Caco-2 (cell line): ENCODE data around the gene RBM20. TPM values are rescaled to one million over a fixed set of nuclear protein-coding genes. Genes with fewer than 3 reads are reported as not detected.
A peak's percentile ranks its signal among the peaks of the same experiment; 100 is the strongest.

ENCODE experiments used
- BruUV-seq: library from RNA; stranded (reverse); fragments of 400-500 nt; replicated peaks from 2 replicates; lab custom pipeline; 2021; lab: Mats Ljungman, UMichigan
- CTCF ChIA-PET: fragments of 300-600 bp; sonication (Branson Sonifier 250); formaldehyde crosslinking; loops from one replicate; lab custom pipeline; 2022; ENCODE audit warnings: antibody characterized with exemption; lab: Charles Lee
- POLR2A ChIA-PET: fragments of 300-600 bp; sonication (Branson Sonifier 250); formaldehyde crosslinking; loops from one replicate; lab custom pipeline; 2022; ENCODE audit warnings: antibody characterized with exemption; lab: Charles Lee
- DNase-seq, 2 experiments: peaks; one replicate each; pipeline versions ENCODE4 v3.0.0 to v3.0.0-alpha.2; 2020 to 2022
- H3K27me3 ChIP-seq: replicated peaks from 2 replicates; pipeline ENCODE4 v1.6.0; 2011; ENCODE audit warnings: low read length; ENCODE audit not compliant: control insufficient read depth, insufficient read depth
- H3K36me3 ChIP-seq: 2 replicates; pipeline ENCODE4 v1.5.1; 2011; ENCODE audit warnings: low read length; ENCODE audit not compliant: control insufficient read depth, insufficient read depth
- H3K4me1 ChIP-seq: fragments of 250-450 bp; sonication (Bioruptor Pico); 2 replicates; pipeline ENCODE4 v1.5.1; 2020; ENCODE audit warnings: mild to moderate bottlenecking
- H3K4me3 ChIP-seq: 2 replicates; pipeline ENCODE4 v1.5.1; 2011; ENCODE audit warnings: low read depth, mild to moderate bottlenecking, control low read depth, low read length
- H3K9me3 ChIP-seq: fragments of 250-450 bp; sonication (Bioruptor Pico); 2 replicates; pipeline ENCODE4 v1.5.1; 2020; ENCODE audit warnings: mild to moderate bottlenecking, moderate library complexity
- H3K27ac Mint-ChIP-seq: one replicate; pipeline ENCODE4 v1.8.0; 2022; ENCODE audit warnings: mixed read lengths; ENCODE audit not compliant: unreplicated experiment
- H3K27me3 Mint-ChIP-seq: one replicate; pipeline ENCODE4 v1.8.0; 2022; ENCODE audit warnings: mixed read lengths; ENCODE audit not compliant: insufficient read depth, unreplicated experiment
- H3K36me3 Mint-ChIP-seq: one replicate; pipeline ENCODE4 v1.8.0; 2022; ENCODE audit warnings: mild to moderate bottlenecking, mixed read lengths; ENCODE audit not compliant: insufficient read depth, unreplicated experiment
- H3K4me1 Mint-ChIP-seq: one replicate; pipeline ENCODE4 v1.8.0; 2022; ENCODE audit warnings: low read depth, mixed read lengths; ENCODE audit not compliant: unreplicated experiment
- H3K4me3 Mint-ChIP-seq: one replicate; pipeline ENCODE4 v1.8.0; 2022; ENCODE audit warnings: mild to moderate bottlenecking, moderate library complexity, mixed read lengths; ENCODE audit not compliant: unreplicated experiment
- H3K9me3 Mint-ChIP-seq: one replicate; pipeline ENCODE4 v1.8.0; 2022; ENCODE audit warnings: mixed read lengths; ENCODE audit not compliant: unreplicated experiment
- intact Hi-C: fragments of 100-400 bp; cut with micrococcal nuclease; formaldehyde crosslinking; loops from one replicate; pipeline ENCODE4 v1.10.0; 2022; ENCODE audit not compliant: unreplicated experiment
- total RNA-seq: library from RNA; stranded (reverse); gene quantifications from 2 replicates; pipeline ENCODE4 v1.2.3, GENCODE V29; 2022
- TF ChIP-seq, protein P1 (sequence below), 2 experiments: fragments of 200-600 bp in 1 of 2; IDR thresholded peaks; 1 replicate in 1 of 2; 2 replicates in 1 of 2; pipeline versions ENCODE4 v1.5.1 to v1.8.0; 2011 to 2022; ENCODE audit warnings: antibody characterized with exemption in 1 of 2, control low read depth in 1 of 2, inconsistent platforms in 1 of 2, low read depth in 1 of 2, low read length in 1 of 2, mild to moderate bottlenecking in 1 of 2, moderate library complexity in 1 of 2; ENCODE audit not compliant: insufficient read depth in 1 of 2, severe bottlenecking in 1 of 2, unreplicated experiment in 1 of 2

RBM20 gene
- total RNA-seq, 1 experiment from 2014 or later = 0.36 TPM

DNA sequence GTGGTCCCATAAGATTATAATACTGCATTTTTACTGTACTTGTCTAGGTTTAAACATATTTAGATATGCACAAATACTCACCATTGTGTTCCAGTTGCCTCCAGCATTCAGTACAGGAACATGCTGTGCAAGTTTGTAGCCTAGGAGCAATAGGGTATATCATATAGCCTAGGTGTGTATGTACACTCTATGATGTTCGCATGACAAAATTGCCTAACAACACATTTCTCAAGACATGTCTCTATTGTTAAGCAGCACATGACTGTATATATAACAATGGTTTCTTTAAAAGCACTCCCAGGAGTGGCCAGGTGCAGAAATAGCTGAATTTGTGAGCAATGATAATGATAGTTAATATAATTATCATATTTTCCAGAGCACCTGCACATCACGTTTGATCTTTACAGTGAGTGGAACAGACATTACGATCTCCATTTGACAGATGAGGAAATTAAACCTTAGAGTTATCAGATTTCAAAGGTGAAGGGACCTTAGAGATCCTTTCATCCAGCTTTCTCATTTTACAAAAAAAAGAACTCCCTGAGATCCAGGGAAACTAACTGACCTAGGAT lies 128.4 kb downstream of the RBM20 start:
- H3K9me3 Mint-ChIP-seq = no peaks in the 10 kb centered on the region
- ChIA-PET CTCF (no interaction called here), POLR2A (no interaction called here)
- BruUV-seq = no TSS peak
- no peak overlapping the region for H3K4me3 Mint-ChIP-seq
- Histone ChIP-seq H3K9me3 (no peaks in the 10 kb centered on the region), H3K4me1 (peaks cover 34% of the 10 kb centered on the region), H3K36me3 (no peaks in the 10 kb centered on the region; the same call in 1 of the 2 replicates), H3K4me3 (no peak overlapping the region), H3K27me3 (no peaks in the 10 kb centered on the region)
- intact Hi-C loops = no loop called here
- TF ChIP-seq, protein P1, sequence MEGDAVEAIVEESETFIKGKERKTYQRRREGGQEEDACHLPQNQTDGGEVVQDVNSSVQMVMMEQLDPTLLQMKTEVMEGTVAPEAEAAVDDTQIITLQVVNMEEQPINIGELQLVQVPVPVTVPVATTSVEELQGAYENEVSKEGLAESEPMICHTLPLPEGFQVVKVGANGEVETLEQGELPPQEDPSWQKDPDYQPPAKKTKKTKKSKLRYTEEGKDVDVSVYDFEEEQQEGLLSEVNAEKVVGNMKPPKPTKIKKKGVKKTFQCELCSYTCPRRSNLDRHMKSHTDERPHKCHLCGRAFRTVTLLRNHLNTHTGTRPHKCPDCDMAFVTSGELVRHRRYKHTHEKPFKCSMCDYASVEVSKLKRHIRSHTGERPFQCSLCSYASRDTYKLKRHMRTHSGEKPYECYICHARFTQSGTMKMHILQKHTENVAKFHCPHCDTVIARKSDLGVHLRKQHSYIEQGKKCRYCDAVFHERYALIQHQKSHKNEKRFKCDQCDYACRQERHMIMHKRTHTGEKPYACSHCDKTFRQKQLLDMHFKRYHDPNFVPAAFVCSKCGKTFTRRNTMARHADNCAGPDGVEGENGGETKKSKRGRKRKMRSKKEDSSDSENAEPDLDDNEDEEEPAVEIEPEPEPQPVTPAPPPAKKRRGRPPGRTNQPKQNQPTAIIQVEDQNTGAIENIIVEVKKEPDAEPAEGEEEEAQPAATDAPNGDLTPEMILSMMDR (IDR thresholded peaks at IDR 0.05; ENCODE audit: insufficient read depth in 1 of 2, low read depth in 1 of 2, low read length in 1 of 2, severe bottlenecking in 1 of 2, unreplicated experiment in 1 of 2) = no peak
- H3K4me1 Mint-ChIP-seq = peaks cover 21% of the 10 kb centered on the region
- H3K27me3 Mint-ChIP-seq = no peaks in the 10 kb centered on the region
- H3K36me3 Mint-ChIP-seq = peaks cover 14% of the 10 kb centered on the region
- H3K27ac Mint-ChIP-seq = no peak overlapping the region
- DNase-seq = no peak

DNA sequence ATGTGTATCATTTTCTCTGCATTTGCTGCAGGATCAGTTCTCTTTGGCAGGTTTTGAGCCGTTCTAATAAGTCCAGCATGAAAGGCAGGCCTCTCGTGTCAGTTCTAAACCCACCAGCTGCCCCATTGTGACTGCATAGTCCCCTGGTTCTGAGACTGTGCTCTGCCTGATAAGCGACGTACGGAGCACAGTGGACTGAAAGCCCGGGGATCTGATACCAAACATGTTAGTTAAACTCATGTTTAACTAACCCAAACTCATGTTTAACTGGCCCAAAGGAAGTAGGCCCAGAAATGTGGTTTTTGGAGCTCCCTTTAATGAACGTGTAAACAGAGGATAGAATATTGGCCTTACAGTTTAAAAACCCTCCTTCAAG lies 129.5 kb downstream of the RBM20 start:
- ChIA-PET CTCF (interaction anchor here (1.3 kb wide), 1 partner anchor 30 kb away, joined by 7 read pairs; no protein-coding TSS in a partner anchor), POLR2A (no interaction called here)
- peaks cover 14% of the 10 kb centered on the region for H3K36me3 Mint-ChIP-seq
- no peaks in the 10 kb centered on the region for H3K9me3 Mint-ChIP-seq
- H3K9me3 ChIP-seq = no peaks in the 10 kb centered on the region
- DNase-seq = no peak
- TF ChIP-seq, protein P1 (IDR thresholded peaks at IDR 0.05; ENCODE audit: insufficient read depth in 1 of 2, low read depth in 1 of 2, low read length in 1 of 2, severe bottlenecking in 1 of 2, unreplicated experiment in 1 of 2) = no peak
- H3K4me3 ChIP-seq = no peak overlapping the region
- intact Hi-C loops = loop anchor here (1.0 kb wide), 1 partner anchor 27 kb away; no protein-coding TSS in a partner anchor
- BruUV-seq = no TSS peak
- no peaks in the 10 kb centered on the region for H3K27me3 ChIP-seq
- H3K4me1 Mint-ChIP-seq = peaks cover 21% of the 10 kb centered on the region
- H3K36me3 ChIP-seq = no peaks in the 10 kb centered on the region; the same call in 1 of the 2 replicates
- peaks cover 34% of the 10 kb centered on the region for H3K4me1 ChIP-seq
- H3K4me3 Mint-ChIP-seq = no peak overlapping the region
- H3K27me3 Mint-ChIP-seq = no peaks in the 10 kb centered on the region
- peak overlapping the region; percentile 98 for H3K27ac Mint-ChIP-seq

- Histone ChIP-seq H3K4me3 (no peak overlapping the region), H3K27me3 (no peaks in the 10 kb centered on the region), H3K9me3 (no peaks in the 10 kb centered on the region), H3K36me3 (no peaks in the 10 kb centered on the region; the same call in 1 of the 2 replicates), H3K4me1 (peaks cover 34% of the 10 kb centered on the region)
- POLR2A ChIA-PET = interaction anchor here (0.9 kb wide), 1 partner anchor 145 kb away, joined by 3 read pairs; the partner anchor contains the start of genes BBIP1 and SHOC2
- Mint-ChIP-seq H3K9me3 (no peaks in the 10 kb centered on the region), H3K4me3 (peak overlapping the region; percentile 51), H3K27ac (peak overlapping the region; percentile 98), H3K36me3 (peaks cover 14% of the 10 kb centered on the region), H3K27me3 (no peaks in the 10 kb centered on the region), H3K4me1 (peaks cover 21% of the 10 kb centered on the region)
- CTCF ChIA-PET = interaction anchor here (0.8 to 1.3 kb wide), 3 partner anchors 28 to 145 kb away, joined by 3 to 7 read pairs (median 4); partner anchors contain the start of genes BBIP1 and SHOC2
- TSS peak; percentile 97 for BruUV-seq
- intact Hi-C loops = loop anchor here (1.0 kb wide), 3 partner anchors 17 to 83 kb away; no protein-coding TSS in a partner anchor
- peak in 1 of 2 experiments; percentile 35 for DNase-seq
- TF ChIP-seq, protein P1 (IDR thresholded peaks at IDR 0.05; ENCODE audit: insufficient read depth in 1 of 2, low read depth in 1 of 2, low read length in 1 of 2, severe bottlenecking in 1 of 2, unreplicated experiment in 1 of 2) = no peak
Observed at GRCh38 chr10:110774069-110775019, 130.2 kb downstream of the RBM20 start.
